Measurements from ENCODE around the gene ASS1. TPM values are rescaled to one million over a fixed set of nuclear protein-coding genes. Genes with fewer than 3 reads are reported as not detected.

Gene ASS1
- total and polyA plus RNA-seq, 9 donors: 63.4 to 238 (median 87.0) TPM

DNA sequence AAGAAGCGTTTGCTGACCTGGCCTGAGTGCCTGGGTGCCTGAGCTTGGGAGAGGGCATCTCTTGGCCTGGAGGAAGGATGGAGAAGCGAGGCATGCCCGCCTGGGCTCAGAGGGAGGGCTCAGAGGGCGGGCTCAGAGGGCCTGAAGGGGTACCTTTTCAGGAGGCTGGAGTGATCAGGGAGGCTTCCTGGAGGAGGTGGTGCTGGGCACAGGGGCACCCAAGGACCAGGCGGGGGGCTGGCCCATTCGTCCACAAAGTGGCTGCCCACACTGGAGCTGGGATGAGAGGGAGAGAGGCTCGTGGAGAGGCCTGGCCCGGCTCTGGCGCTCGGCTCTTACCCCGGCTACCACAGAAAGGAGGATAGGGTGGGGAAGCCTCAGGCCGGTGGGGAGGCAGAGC, 32.8 kb downstream of the ASS1 start:
- DNase-seq: no peak
- H3K4me3 ChIP-seq: no peak overlapping the region
- 90 to 95% (median 91%) methylated on average over 12 of the region's 12 CpGs for WGBS, 3 donors
- H3K4me1 ChIP-seq (ENCODE audit: insufficient read depth): no peaks in the 10 kb centered on the region
- no peaks in the 10 kb centered on the region for H3K27me3 ChIP-seq
- no peaks in the 10 kb centered on the region for H3K9me3 ChIP-seq
- intact Hi-C loops (cut with DNase I): no loop called here
- TF ChIP-seq EP300 (IDR thresholded peaks at IDR 0.05) (no peak), POLR2A (IDR thresholded peaks at IDR 0.05) (no peak)
- TF ChIP-seq, protein P1, sequence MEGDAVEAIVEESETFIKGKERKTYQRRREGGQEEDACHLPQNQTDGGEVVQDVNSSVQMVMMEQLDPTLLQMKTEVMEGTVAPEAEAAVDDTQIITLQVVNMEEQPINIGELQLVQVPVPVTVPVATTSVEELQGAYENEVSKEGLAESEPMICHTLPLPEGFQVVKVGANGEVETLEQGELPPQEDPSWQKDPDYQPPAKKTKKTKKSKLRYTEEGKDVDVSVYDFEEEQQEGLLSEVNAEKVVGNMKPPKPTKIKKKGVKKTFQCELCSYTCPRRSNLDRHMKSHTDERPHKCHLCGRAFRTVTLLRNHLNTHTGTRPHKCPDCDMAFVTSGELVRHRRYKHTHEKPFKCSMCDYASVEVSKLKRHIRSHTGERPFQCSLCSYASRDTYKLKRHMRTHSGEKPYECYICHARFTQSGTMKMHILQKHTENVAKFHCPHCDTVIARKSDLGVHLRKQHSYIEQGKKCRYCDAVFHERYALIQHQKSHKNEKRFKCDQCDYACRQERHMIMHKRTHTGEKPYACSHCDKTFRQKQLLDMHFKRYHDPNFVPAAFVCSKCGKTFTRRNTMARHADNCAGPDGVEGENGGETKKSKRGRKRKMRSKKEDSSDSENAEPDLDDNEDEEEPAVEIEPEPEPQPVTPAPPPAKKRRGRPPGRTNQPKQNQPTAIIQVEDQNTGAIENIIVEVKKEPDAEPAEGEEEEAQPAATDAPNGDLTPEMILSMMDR (IDR thresholded peaks at IDR 0.05): no peak
- H3K27ac ChIP-seq: no peak overlapping the region
- no peaks in the 10 kb centered on the region for H3K36me3 ChIP-seq

DNA sequence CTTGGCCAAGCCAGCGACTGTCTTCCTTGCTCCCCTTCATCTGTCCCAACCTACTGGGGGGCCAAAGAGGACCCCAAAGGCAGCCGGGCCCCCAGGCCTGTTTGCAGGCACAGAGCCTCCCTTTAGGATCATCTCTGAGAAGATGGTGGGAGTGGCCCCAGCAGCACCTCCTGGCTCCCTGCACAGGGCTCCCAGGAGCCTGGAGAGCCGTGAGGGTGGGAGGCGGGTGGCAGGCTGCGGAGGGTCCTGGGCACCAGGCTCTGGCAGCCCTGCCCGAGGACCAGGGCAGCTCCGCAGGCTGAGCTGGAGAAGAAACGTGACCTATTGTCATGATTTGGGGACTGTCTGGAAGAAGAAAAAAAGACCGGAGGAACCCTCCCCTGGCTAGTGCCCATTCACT, 33.4 kb downstream of the ASS1 start:
- Histone ChIP-seq H3K4me3 (no peak overlapping the region), H3K27me3 (no peaks in the 10 kb centered on the region), H3K9me3 (no peaks in the 10 kb centered on the region), H3K36me3 (no peaks in the 10 kb centered on the region), H3K27ac (no peak overlapping the region), H3K4me1 (ENCODE audit: insufficient read depth) (no peaks in the 10 kb centered on the region)
- DNase-seq: no peak
- 92 to 93% (median 93%) methylated on average over 8 to 9 of the region's 9 CpGs for WGBS, 3 donors
- intact Hi-C loops (cut with DNase I): no loop called here
- TF ChIP-seq EP300 (IDR thresholded peaks at IDR 0.05) (no peak), POLR2A (IDR thresholded peaks at IDR 0.05) (no peak)
- TF ChIP-seq, protein P1 (IDR thresholded peaks at IDR 0.05): no peak

DNA sequence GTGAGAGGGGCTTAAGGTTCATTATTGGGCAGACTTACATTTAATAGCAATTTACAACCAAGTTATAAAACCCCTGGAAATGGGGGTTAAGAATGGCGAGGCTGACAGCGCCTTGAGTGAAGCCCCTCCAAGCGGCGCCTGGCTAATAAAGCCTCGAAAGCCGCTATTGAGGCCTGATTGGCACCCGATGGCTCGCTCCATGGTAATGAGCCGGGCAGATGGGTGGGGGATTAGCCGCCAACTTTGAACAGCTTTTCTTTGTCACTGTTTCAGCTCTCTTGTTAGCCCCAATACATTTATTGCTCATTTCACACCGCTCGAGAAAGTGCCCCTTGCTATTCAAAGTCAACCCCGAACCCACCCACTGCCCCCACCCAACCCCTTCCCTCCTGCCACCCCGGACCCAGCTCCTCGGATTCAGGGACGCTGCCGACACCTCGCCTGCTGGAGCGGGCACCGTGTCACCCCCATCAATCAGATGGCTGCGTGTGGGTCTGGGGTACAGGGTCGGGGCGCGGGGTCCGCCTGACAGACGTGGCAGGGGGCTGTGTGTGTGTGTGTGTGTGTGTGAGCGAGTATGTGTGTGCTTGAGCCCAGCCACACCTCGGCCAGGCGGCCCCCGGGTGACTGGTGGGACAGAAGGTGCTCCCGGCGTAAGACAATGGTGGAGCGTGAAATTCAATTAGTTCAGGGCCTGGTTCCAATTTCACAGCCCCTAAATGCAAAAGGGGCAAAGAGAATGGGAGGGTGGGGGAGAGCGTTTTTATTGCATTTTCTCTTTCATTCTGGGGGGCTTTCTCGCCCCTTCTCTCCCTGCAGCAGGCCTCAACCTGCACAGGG, 34.2 kb downstream of the ASS1 start:
- no peak for DNase-seq
- Histone ChIP-seq H3K9me3 (no peaks in the 10 kb centered on the region), H3K4me1 (ENCODE audit: insufficient read depth) (no peaks in the 10 kb centered on the region), H3K27me3 (no peaks in the 10 kb centered on the region), H3K27ac (no peak overlapping the region), H3K36me3 (no peaks in the 10 kb centered on the region), H3K4me3 (no peak overlapping the region)
- intact Hi-C loops (cut with DNase I): no loop called here
- WGBS, 3 donors: 86 to 92% (median 87%) methylated on average over 35 of the region's 35 CpGs
- TF ChIP-seq, protein P1 (IDR thresholded peaks at IDR 0.05): no peak
- TF ChIP-seq EP300 (IDR thresholded peaks at IDR 0.05) (no peak), POLR2A (IDR thresholded peaks at IDR 0.05) (no peak)

DNA sequence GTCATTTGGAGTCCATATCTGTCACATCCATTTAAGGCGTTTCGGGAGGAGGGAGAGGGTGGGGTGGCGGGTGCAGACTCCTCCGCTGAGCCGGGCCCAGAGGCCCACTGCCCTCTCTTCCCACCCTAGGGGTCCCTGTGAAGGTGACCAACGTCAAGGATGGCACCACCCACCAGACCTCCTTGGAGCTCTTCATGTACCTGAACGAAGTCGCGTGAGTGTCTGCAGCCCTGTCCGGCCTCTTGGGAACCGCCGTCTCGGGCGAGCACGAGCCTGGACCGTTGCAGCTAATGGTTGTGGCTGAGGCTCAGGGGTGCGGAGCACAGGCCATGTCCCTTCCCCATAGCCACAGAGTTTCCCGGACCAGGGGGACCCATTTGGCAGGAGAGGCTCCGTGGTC, 34.8 kb downstream of the ASS1 start:
- no peak for DNase-seq
- WGBS, 3 donors: 92 to 93% (median 92%) methylated on average over 19 of the region's 19 CpGs
- TF ChIP-seq POLR2A (IDR thresholded peaks at IDR 0.05): no peak
- TF ChIP-seq, protein P1 (IDR thresholded peaks at IDR 0.05): no peak
- TF ChIP-seq EP300 (IDR thresholded peaks at IDR 0.05): no peak
- H3K27ac ChIP-seq: no peak overlapping the region
- H3K36me3 ChIP-seq: no peaks in the 10 kb centered on the region
- no peaks in the 10 kb centered on the region for H3K27me3 ChIP-seq
- H3K4me1 ChIP-seq (ENCODE audit: insufficient read depth): no peaks in the 10 kb centered on the region
- H3K4me3 ChIP-seq: no peak overlapping the region
- intact Hi-C loops (cut with DNase I): no loop called here
- no peaks in the 10 kb centered on the region for H3K9me3 ChIP-seq
